SU-DHL-6 (cell line): ENCODE data around the gene NOSIP.

Experiments
- EZH2phosphoT487 ChIP-seq: fragments of 200-600 bp; sonication (generic), shearing (Covaris generic); conservative IDR thresholded peaks from 2 replicates; pipeline ENCODE4 v1.6.1; 2018; ENCODE audit warnings: mild to moderate bottlenecking, antibody characterized with exemption, low read length, moderate library complexity, mixed read lengths
- TF ChIP-seq, protein P1 (sequence below): fragments of 200-600 bp; sonication (generic); IDR thresholded peaks from one replicate; pipeline ENCODE4 v1.5.1; 2017; ENCODE audit warnings: antibody characterized with exemption, mild to moderate bottlenecking, low read length, moderate library complexity; ENCODE audit not compliant: insufficient read depth, poor library complexity, severe bottlenecking

DNA sequence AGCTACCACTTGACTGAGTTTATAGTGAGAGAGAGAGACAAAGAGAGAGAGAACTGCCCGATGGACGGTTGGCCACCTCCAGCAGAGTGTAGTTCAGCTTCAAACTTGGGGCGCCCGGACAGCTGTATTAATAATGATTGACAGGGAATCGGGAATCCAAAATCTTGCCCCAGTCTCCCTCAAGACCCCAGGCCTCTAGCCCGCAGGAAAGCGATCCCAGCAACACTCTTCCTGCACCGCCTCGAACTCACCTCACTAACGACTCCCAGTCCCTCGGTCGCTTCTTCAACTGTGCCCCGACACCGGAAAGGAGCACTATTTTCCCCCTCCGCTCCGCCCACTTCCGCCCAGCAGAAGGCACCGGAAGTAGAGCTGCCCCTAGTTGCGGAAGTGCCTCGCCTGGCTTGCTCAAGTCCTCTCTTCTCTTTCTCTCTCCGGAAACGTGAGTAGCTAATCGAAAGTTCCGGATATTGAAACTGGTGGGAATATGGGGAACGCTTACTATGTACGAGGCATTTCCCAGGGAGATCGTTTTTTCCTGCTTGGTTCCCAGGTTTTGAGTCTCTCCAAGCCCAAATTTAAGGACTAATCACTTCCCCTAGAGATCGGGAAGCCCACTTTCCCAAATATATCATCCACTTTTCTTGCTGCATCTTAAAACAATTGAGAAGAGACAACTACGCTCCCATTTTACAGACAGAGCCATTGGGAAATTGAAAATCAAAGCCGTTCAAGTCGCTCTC is at the start of gene NOSIP:
- TF ChIP-seq, protein P1, sequence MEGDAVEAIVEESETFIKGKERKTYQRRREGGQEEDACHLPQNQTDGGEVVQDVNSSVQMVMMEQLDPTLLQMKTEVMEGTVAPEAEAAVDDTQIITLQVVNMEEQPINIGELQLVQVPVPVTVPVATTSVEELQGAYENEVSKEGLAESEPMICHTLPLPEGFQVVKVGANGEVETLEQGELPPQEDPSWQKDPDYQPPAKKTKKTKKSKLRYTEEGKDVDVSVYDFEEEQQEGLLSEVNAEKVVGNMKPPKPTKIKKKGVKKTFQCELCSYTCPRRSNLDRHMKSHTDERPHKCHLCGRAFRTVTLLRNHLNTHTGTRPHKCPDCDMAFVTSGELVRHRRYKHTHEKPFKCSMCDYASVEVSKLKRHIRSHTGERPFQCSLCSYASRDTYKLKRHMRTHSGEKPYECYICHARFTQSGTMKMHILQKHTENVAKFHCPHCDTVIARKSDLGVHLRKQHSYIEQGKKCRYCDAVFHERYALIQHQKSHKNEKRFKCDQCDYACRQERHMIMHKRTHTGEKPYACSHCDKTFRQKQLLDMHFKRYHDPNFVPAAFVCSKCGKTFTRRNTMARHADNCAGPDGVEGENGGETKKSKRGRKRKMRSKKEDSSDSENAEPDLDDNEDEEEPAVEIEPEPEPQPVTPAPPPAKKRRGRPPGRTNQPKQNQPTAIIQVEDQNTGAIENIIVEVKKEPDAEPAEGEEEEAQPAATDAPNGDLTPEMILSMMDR = no peak
- no peak for TF ChIP-seq EZH2phosphoT487
